Measurements from ENCODE around the gene SLC44A2. TPM values are rescaled to one million over a fixed set of nuclear protein-coding genes. Genes with fewer than 3 reads are reported as not detected.

The SLC44A2 gene
- total RNA-seq, 1 donor from 2014 or later: 71.8 TPM

GRCh38 chr19:10611907-10612306 is 13.4 kb upstream of the SLC44A2 start:
- ATAC-seq (no peak), DNase-seq (no peak)
- intact Hi-C loops (cut with micrococcal nuclease): no loop called here

GRCh38 chr19:10612499-10613119 is 12.7 kb upstream of the SLC44A2 start:
- peak; percentile 92 for DNase-seq
- intact Hi-C loops (cut with micrococcal nuclease): no loop called here
- peak; percentile 99 for ATAC-seq

GRCh38 chr19:10615429-10616023 is 9.8 kb upstream of the SLC44A2 start:
- ATAC-seq: no peak

DNA sequence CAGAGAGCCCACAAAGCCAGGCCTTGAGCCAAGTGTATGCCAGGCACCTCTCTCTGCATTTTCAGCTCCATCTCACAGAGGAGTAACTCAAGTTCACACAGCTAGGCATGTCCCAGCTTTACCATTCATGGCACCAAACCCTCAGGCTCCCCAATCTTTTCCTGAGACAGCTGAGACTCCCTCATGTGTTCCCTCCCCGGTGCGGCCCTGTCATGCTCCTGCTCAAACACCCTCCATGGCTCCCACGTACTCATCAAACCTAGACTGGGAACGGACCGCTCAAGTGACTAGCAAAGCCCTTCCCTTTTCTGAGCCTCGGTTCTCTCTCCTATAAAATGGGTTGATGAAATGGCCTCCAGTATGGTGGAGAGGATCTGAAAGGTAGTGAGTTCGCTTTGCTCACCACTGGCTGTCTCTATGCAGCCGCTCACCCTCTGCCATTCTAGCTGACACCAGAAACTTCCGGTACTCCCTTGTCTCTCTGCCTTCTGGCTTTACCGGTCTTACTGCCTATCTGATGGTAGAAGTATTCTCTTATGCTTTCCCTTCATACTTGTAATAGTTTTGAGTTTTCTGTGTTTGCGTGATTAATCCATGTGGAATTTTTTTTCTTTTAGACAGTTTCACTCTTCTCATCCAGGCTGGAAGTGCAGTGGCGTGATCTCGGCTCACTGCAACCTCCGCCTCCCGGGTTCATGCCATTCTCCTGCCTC is 7.8 kb upstream of the SLC44A2 start:
- intact Hi-C loops (cut with micrococcal nuclease): no loop called here
- no peak for ATAC-seq

More at GRCh38 chr19:10615429-10616023, 9.8 kb upstream of the SLC44A2 start:
- intact Hi-C loops (cut with micrococcal nuclease): no loop called here
- DNase-seq: no peak

DNA sequence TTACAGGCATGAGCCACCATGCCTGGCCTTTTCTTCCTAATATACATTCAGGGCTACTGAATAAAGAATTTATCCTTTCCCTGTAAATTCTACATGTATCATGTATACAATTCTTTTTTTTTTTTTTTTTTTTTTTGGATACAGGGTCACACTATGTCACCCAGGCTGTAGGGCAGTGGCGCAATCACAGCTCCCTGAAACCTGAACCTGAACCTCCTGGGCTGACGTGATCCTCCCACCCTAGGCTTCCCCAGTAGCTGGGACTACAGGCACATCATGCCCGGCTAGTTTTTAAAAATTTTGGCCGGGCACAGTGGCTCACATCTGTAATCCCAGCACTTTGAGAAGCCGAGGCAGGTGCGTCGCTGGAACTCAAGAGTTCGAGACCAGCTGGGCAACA is 6.5 kb upstream of the SLC44A2 start:
- no peak for DNase-seq
- no peak for ATAC-seq
- intact Hi-C loops (cut with micrococcal nuclease): no loop called here

More for the DNA sequence above, 7.8 kb upstream of the SLC44A2 start:
- DNase-seq: no peak

DNA sequence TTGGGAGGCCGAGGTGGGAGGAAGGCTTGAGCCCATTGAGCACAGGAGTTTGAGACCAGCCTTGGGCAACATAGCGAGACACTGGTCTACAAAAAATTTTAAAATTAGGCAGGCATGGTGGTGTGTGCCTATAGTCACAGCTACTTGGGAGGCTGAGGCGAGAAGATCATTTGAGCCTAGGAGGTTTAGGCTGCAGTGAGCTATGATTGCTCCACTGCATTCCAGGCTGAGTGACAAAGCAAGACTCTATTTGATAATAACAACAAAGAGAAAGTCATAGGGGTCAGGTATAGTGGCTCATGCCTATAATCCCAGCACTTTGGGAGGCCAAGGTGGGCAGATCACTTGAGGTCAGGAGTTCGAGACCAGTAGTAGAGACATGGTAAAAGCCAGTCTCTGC is 4.6 kb upstream of the SLC44A2 start:
- ATAC-seq: no peak
- DNase-seq: no peak
- intact Hi-C loops (cut with micrococcal nuclease): no loop called here

- ATAC-seq (no peak), DNase-seq (no peak)
- intact Hi-C loops (cut with micrococcal nuclease): no loop called here
Observed at GRCh38 chr19:10621966-10622365, 3.4 kb upstream of the SLC44A2 start.

GRCh38 chr19:10624585-10624984 is 768 bp upstream of the SLC44A2 start:
- intact Hi-C loops (cut with micrococcal nuclease): no loop called here
- DNase-seq (no peak), ATAC-seq (no peak)

- ATAC-seq: peak; percentile 26
Observed at GRCh38 chr19:10625762-10626138, 397 bp downstream of the SLC44A2 start.

DNA sequence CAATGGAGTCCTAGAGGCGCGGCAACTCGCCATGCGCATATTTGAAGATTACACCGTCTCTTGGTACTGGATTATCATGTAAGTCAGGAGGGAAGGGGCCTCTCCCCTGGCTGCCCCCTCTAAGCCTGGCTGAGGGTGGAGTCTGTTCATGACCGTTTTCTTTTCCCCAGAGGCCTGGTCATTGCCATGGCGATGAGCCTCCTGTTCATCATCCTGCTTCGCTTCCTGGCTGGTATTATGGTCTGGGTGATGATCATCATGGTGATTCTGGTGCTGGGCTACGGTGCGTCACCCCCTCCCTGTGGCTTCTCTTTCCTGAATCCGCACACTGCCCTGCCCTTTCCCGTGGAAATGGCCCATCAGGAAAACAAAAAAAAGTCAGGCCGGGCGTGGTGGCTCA is 6.5 kb downstream of the SLC44A2 start:
- ATAC-seq (peak; percentile 22), DNase-seq (no peak)

More at GRCh38 chr19:10625762-10626138, 397 bp downstream of the SLC44A2 start:
- no peak for DNase-seq
- intact Hi-C loops (cut with micrococcal nuclease): no loop called here

GRCh38 chr19:10634430-10634829 is 9.1 kb downstream of the SLC44A2 start:
- intact Hi-C loops (cut with micrococcal nuclease): no loop called here
- ATAC-seq (no peak), DNase-seq (no peak)

More for the DNA sequence above, 6.5 kb downstream of the SLC44A2 start:
- intact Hi-C loops (cut with micrococcal nuclease): no loop called here

DNA sequence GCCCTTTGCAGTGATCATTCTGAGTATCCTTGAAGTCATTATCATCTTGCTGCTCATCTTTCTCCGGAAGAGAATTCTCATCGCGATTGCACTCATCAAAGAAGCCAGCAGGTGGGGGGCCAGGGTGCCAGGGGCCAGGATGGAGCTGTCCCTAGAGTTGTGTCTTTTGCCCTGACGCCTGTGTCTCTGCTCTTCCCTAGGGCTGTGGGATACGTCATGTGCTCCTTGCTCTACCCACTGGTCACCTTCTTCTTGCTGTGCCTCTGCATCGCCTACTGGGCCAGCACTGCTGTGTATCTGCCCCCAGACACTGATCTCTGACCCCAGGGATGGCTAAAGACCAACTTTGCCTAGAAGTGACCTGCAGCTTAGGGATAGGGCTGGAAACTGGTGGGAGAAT is 9.6 kb downstream of the SLC44A2 start:
- ATAC-seq (no peak), DNase-seq (no peak)
- intact Hi-C loops (cut with micrococcal nuclease): no loop called here

- DNase-seq: no peak
- no peak for ATAC-seq
- intact Hi-C loops (cut with micrococcal nuclease): no loop called here
Observed at GRCh38 chr19:10636304-10636972, 11.1 kb downstream of the SLC44A2 start.

- ATAC-seq (no peak), DNase-seq (no peak)
- intact Hi-C loops (cut with micrococcal nuclease): no loop called here
Observed at GRCh38 chr19:10637894-10638293, 12.5 kb downstream of the SLC44A2 start.

- DNase-seq (no peak), ATAC-seq (no peak)
- intact Hi-C loops (cut with micrococcal nuclease): no loop called here
Observed at GRCh38 chr19:10639836-10640235, 14.5 kb downstream of the SLC44A2 start.

- intact Hi-C loops (cut with micrococcal nuclease): no loop called here
- ATAC-seq (no peak), DNase-seq (no peak)
Observed at GRCh38 chr19:10640361-10640760, 15.0 kb downstream of the SLC44A2 start.

GRCh38 chr19:10641248-10641647 is 15.9 kb downstream of the SLC44A2 start:
- DNase-seq: no peak
- ATAC-seq: no peak
- intact Hi-C loops (cut with micrococcal nuclease): no loop called here

DNA sequence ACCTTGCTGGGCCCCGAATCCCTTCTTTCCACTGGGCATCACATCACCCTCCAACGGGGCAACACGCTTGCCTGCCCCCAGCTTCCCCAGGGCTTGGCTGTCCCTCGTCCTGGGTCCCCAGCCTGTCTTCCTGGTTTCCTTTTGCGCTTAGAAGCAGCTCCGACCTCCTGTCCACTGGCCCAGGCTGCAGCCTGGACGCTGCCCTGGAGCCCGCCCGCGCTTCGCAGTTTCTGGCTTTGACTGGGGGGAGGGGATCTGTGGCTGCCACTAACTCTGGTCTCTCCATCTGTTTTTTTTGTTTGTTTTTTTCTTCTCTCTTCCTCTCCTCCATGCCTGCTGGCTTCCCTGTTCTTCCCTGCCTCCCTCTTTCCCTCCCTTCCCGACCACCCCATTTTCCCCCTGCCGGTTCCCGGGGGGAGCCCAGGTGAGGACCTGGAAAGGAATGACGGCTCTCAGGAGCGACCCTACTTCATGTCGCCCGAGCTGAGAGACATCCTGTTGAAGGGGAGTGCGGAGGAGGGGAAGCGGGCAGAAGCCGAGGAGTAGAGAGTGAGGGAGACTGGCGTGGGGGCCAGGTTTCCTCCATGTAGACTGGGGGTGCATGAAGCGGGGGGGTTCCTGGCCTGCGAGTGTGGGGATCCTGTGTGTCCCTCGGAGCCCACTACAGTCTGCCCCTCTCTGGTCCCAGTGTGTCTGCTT is 17.3 kb downstream of the SLC44A2 start:
- intact Hi-C loops (cut with micrococcal nuclease): no loop called here
- ATAC-seq: no peak
- DNase-seq: no peak

DNA sequence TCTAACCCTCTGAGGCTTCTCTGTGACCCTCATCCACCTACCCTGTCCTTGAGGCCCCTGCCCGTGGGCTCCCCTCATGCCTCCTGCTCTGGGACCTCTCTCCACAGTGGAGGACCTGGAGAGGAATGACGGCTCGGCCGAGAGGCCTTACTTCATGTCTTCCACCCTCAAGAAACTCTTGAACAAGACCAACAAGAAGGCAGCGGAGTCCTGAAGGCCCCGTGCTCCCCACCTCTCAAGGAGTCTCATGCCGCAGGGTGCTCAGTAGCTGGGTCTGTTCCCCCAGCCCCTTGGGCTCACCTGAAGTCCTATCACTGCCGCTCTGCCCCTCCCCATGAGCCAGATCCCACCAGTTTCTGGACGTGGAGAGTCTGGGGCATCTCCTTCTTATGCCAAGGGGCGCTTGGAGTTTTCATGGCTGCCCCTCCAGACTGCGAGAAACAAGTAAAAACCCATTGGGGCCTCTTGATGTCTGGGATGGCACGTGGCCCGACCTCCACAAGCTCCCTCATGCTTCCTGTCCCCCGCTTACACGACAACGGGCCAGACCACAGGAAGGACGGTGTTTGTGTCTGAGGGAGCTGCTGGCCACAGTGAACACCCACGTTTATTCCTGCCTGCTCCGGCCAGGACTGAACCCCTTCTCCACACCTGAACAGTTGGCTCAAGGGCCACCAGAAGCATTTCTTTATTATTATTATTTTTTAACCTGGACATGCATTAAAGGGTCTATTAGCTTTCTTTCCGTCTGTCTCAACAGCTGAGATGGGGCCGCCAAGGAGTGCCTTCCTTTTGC is 18.0 kb downstream of the SLC44A2 start:
- intact Hi-C loops (cut with micrococcal nuclease): no loop called here
- ATAC-seq (no peak), DNase-seq (no peak)

Measured in left ventricle myocardium superior (tissue), 1 donor.